ENCODE results near the gene AFTPH. TPM values are rescaled to one million over a fixed set of nuclear protein-coding genes. Genes with fewer than 3 reads are reported as not detected.

AFTPH gene
- total RNA-seq, 3 donors from 2014 or later = 33.4 to 75.8 (median 55.1) TPM

DNA sequence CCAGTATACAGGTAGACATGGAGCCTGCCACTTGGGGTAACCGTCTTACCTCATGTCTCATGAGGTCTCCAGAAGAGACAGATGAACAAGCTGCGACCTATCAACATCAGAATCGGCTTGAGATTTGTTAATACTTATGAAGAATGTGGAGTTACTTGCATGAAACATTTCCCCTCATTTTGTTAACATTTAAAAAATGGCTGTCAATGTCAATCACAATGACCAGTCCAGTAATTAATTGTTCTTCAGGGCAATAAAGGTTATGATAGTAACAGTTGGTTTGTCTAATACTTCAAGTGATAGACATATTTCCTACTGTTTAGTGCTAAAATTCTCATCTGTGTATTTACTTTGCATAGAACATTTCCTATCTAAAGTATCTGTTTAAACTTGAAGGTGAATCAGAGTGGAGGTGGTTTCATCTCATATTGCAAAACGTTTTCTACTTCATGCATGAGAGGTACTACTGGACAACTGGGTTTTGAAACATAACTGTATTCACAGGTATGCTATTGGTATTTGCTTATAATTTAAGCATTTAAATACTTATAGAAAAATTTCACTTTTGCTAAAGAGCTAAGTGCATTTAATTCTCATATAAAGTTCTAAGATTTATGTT lies 114.5 kb downstream of the AFTPH start:
- intact Hi-C loops (cut with DNase I; ENCODE audit: low total_unique reads) = no loop called here
- peaks cover 0 to 8% of the 10 kb centered on the region in 2 donors for H3K4me1 ChIP-seq
- no peaks in the 10 kb centered on the region for H3K9me3 ChIP-seq
- no peaks in the 10 kb centered on the region for H3K36me3 ChIP-seq
- H3K27ac ChIP-seq = peak overlapping the region in 1 of 2 donors; percentile 14
- no peak for DNase-seq (ENCODE audit: low spot score in 2 of 2)
- TF ChIP-seq, protein P1, sequence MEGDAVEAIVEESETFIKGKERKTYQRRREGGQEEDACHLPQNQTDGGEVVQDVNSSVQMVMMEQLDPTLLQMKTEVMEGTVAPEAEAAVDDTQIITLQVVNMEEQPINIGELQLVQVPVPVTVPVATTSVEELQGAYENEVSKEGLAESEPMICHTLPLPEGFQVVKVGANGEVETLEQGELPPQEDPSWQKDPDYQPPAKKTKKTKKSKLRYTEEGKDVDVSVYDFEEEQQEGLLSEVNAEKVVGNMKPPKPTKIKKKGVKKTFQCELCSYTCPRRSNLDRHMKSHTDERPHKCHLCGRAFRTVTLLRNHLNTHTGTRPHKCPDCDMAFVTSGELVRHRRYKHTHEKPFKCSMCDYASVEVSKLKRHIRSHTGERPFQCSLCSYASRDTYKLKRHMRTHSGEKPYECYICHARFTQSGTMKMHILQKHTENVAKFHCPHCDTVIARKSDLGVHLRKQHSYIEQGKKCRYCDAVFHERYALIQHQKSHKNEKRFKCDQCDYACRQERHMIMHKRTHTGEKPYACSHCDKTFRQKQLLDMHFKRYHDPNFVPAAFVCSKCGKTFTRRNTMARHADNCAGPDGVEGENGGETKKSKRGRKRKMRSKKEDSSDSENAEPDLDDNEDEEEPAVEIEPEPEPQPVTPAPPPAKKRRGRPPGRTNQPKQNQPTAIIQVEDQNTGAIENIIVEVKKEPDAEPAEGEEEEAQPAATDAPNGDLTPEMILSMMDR (IDR thresholded peaks at IDR 0.05) = no peak
- TF ChIP-seq POLR2A (IDR thresholded peaks at IDR 0.05) (no peak), POLR2AphosphoS5 (IDR thresholded peaks at IDR 0.05) (no peak)
- H3K4me3 ChIP-seq = no peak overlapping the region
- H3K27me3 ChIP-seq = no peaks in the 10 kb centered on the region

GRCh38 chr2:64639691-64640090 lies 115.6 kb downstream of the AFTPH start:
- Histone ChIP-seq H3K27ac (peak overlapping the region; percentile 54 to 78), H3K4me1 (peaks cover 0 to 8% of the 10 kb centered on the region in 2 donors)
- intact Hi-C loops (cut with DNase I; ENCODE audit: low total_unique reads) = no loop called here

DNA sequence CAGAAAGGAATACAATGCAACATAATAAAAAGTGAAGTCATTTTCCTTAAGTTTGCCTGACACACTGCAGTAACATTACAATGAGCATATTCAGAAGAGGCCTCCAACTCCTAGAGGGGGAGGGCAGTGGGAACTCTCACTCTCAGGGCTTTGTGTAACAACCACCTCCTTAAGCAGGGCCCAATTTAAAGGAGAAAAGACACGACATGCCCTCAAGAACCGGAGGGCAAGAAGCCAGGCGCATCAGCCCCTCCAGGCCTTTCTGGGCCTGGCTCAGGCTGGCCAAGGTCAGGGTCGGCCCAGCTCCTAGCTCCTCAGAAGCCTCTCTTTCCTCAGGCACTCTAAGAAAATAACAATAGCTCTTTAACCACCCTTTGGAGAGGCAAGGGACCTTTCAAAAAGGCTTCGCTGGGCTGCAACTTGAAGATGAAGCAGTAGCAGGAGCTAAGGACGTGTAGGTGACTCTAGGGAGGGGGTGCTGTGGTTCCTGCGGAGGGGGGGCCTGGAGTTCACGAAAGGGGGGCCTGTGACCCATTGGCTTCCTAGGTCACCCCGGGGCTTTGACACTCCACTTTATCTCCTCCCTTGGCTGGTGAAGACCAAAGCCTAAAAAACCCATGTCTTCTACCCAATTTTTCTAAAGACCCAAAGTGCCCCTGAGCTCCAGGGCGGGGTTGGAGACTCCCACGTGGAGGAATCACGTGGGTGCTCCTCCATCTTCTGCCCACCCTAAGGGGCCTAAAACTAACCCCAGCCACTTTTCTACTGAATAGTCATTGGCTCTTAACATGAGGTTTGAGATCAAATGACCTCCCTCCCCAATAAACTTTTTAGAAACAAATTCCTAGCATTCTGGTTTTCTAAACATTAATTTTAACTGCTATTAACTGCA lies 116.3 kb downstream of the AFTPH start:
- H3K36me3 ChIP-seq = no peaks in the 10 kb centered on the region
- peak overlapping the region; percentile 54 to 78 for H3K27ac ChIP-seq
- no peaks in the 10 kb centered on the region for H3K9me3 ChIP-seq
- peaks cover 0 to 8% of the 10 kb centered on the region in 2 donors for H3K4me1 ChIP-seq
- TF ChIP-seq POLR2AphosphoS5 (IDR thresholded peaks at IDR 0.05) = no peak
- TF ChIP-seq, protein P1 (IDR thresholded peaks at IDR 0.05) = no peak
- TF ChIP-seq POLR2A (IDR thresholded peaks at IDR 0.05) = no peak
- no peaks in the 10 kb centered on the region for H3K27me3 ChIP-seq
- no peak for DNase-seq (ENCODE audit: low spot score in 2 of 2)
- intact Hi-C loops (cut with DNase I; ENCODE audit: low total_unique reads) = no loop called here
- H3K4me3 ChIP-seq = no peak overlapping the region

More at GRCh38 chr2:64639691-64640090, 115.6 kb downstream of the AFTPH start:
- no peaks in the 10 kb centered on the region for H3K27me3 ChIP-seq
- no peak overlapping the region for H3K4me3 ChIP-seq
- no peaks in the 10 kb centered on the region for H3K9me3 ChIP-seq
- no peak for TF ChIP-seq POLR2AphosphoS5 (IDR thresholded peaks at IDR 0.05)
- no peak for TF ChIP-seq POLR2A (IDR thresholded peaks at IDR 0.05)
- TF ChIP-seq, protein P1 (IDR thresholded peaks at IDR 0.05) = no peak
- H3K36me3 ChIP-seq = no peaks in the 10 kb centered on the region
- DNase-seq (ENCODE audit: low spot score in 2 of 2) = no peak

- intact Hi-C loops (cut with DNase I; ENCODE audit: low total_unique reads) = no loop called here
- Histone ChIP-seq H3K27ac (no peak overlapping the region), H3K9me3 (no peaks in the 10 kb centered on the region), H3K4me3 (no peak overlapping the region), H3K36me3 (no peaks in the 10 kb centered on the region), H3K4me1 (peaks cover 0 to 10% of the 10 kb centered on the region in 2 donors), H3K27me3 (no peaks in the 10 kb centered on the region)
- DNase-seq (ENCODE audit: low spot score in 2 of 2) = no peak
- TF ChIP-seq, protein P1 (IDR thresholded peaks at IDR 0.05) = no peak
- TF ChIP-seq POLR2A (IDR thresholded peaks at IDR 0.05) (no peak), POLR2AphosphoS5 (IDR thresholded peaks at IDR 0.05) (no peak)
These were observed 117.5 kb downstream of the AFTPH start for GRCh38 chr2:64641599-64641998.

Other genes starting within 250 kb of the AFTPH start
- 10 to 100 TPM in 2 of 3 donors, 1 to 10 TPM in 1; 9.4 to 16.7 (median 16.5) TPM for gene LGALSL, start 70.2 kb upstream of the AFTPH start, total RNA-seq
- gene SERTAD2, start 129.6 kb downstream of the AFTPH start, total RNA-seq = 10 to 100 TPM; 12.8 to 20.0 (median 17.0) TPM